H1 (cell line): ENCODE data around the gene THAP5. TPM values are rescaled to one million over a fixed set of nuclear protein-coding genes. Genes with fewer than 3 reads are reported as not detected.

Experiments
- CTCF ChIA-PET: fragments of 300-600 bp; sonication (Branson Sonifier 250); formaldehyde crosslinking; loops from one replicate; lab custom pipeline; 2021; ENCODE audit not compliant: partially characterized antibody; lab: Charles Lee
- POLR2A ChIA-PET: fragments of 300-600 bp; sonication (Branson Sonifier 250); formaldehyde crosslinking; loops from one replicate; lab custom pipeline; 2021; ENCODE audit warnings: inconsistent platforms; ENCODE audit not compliant: partially characterized antibody; lab: Charles Lee
- DNase-seq, 2 experiments: peaks; one replicate each; pipeline versions ENCODE4 v3.0.0 to v3.0.0-alpha.2; 2010 to 2022; ENCODE audit warnings: low spot score in 2 of 2, low read depth in 1 of 2, mixed read lengths in 1 of 2
- FAIRE-seq: peaks from 2 replicates; lab custom pipeline; 2011; peaks lifted over from hg19 to GRCh38; lab: Jason Lieb, UNC
- H2AFZ ChIP-seq: 2 replicates; pipeline ENCODE4 v1.8.1; 2012; ENCODE audit warnings: low read length, inconsistent platforms
- H2AK5ac ChIP-seq: 2 replicates; pipeline ENCODE4 v1.6.1; 2013; ENCODE audit warnings: low read depth, low read length
- H2BK120ac ChIP-seq: replicated peaks from 2 replicates; pipeline ENCODE3; 2013; ENCODE audit warnings: low read depth, low read length, inconsistent platforms
- H2BK12ac ChIP-seq: 2 replicates; pipeline ENCODE4 v1.6.1; 2013; ENCODE audit warnings: low read depth, low read length
- H2BK15ac ChIP-seq: 2 replicates; pipeline ENCODE4 v1.6.1; 2013; ENCODE audit warnings: low read length
- H2BK20ac ChIP-seq: 2 replicates; pipeline ENCODE4 v1.6.1; 2013; ENCODE audit warnings: low read length
- H2BK5ac ChIP-seq: 2 replicates; pipeline ENCODE4 v1.6.1; 2013; ENCODE audit warnings: low read depth, low read length
- H3K14ac ChIP-seq: 2 replicates; pipeline ENCODE4 v1.6.1; 2013; ENCODE audit warnings: inconsistent platforms; ENCODE audit not compliant: insufficient read length
- H3K18ac ChIP-seq: 2 replicates; pipeline ENCODE4 v1.6.1; 2013; ENCODE audit warnings: low read length; ENCODE audit errors: extremely low read depth
- H3K23ac ChIP-seq: 2 replicates; pipeline ENCODE4 v1.6.1; 2013; ENCODE audit warnings: inconsistent platforms; ENCODE audit not compliant: insufficient read length
- H3K23me2 ChIP-seq: 2 replicates; pipeline ENCODE4 v1.6.1; 2013; ENCODE audit warnings: low read depth, low read length
- H3K27ac ChIP-seq: 2 replicates; pipeline ENCODE4 v1.6.1; 2011; ENCODE audit warnings: low read depth, low read length, inconsistent platforms
- H3K27me3 ChIP-seq, 4 experiments: replicated peaks in 1 of 4; 1 replicate in 1 of 4; 2 replicates in 3 of 4; pipeline versions ENCODE4 v1.6.1 to v1.8.1; 2011 to 2013; ENCODE audit warnings: low read length in 3 of 4, mild to moderate bottlenecking in 3 of 4, inconsistent platforms in 2 of 4, mixed read lengths in 2 of 4, moderate library complexity in 1 of 4; ENCODE audit not compliant: control insufficient read depth in 3 of 4, insufficient read depth in 3 of 4; ENCODE audit errors: extremely low read depth in 1 of 4
- H3K36me3 ChIP-seq, 4 experiments: 2 replicates each; pipeline versions ENCODE4 v1.6.1 to v1.8.1; 2011 to 2013; ENCODE audit warnings: mild to moderate bottlenecking in 4 of 4, low read length in 3 of 4, moderate library complexity in 2 of 4, control low read depth in 1 of 4, inconsistent platforms in 1 of 4; ENCODE audit not compliant: insufficient read depth in 4 of 4, control insufficient read depth in 2 of 4
- H3K4ac ChIP-seq: replicated peaks from 2 replicates; pipeline ENCODE3; 2013; ENCODE audit warnings: low read length, low read depth, mixed read lengths, inconsistent platforms; ENCODE audit not compliant: insufficient read length
- H3K4me1 ChIP-seq, 4 experiments: replicated peaks in 1 of 4; 1 replicate in 1 of 4; 2 replicates in 3 of 4; pipeline versions ENCODE4 v1.6.1 to v1.8.1; 2011 to 2013; ENCODE audit warnings: low read length in 3 of 4, inconsistent platforms in 2 of 4, mixed read lengths in 1 of 4; ENCODE audit not compliant: insufficient read depth in 4 of 4, control insufficient read depth in 3 of 4
- H3K4me2 ChIP-seq, 2 experiments: 2 replicates each; pipeline versions ENCODE4 v1.6.1 to v1.8.1; 2011 to 2013; ENCODE audit warnings: low read depth in 2 of 2, low read length in 2 of 2, control low read depth in 1 of 2, inconsistent platforms in 1 of 2, mild to moderate bottlenecking in 1 of 2; ENCODE audit not compliant: insufficient read depth in 1 of 2
- H3K4me3 ChIP-seq, 4 experiments: fragments of 200-600, 300-600 bp in 1 of 4; sonication (generic), shearing (Covaris generic), sonication (Bioruptor Twin) in 1 of 4; 2 replicates each; pipeline versions ENCODE4 v1.5.1 to v1.8.1; 2011 to 2016; ENCODE audit warnings: low read length in 4 of 4, low read depth in 3 of 4, control low read depth in 2 of 4, inconsistent platforms in 2 of 4, mild to moderate bottlenecking in 2 of 4, mixed read lengths in 1 of 4, moderate library complexity in 1 of 4; ENCODE audit not compliant: insufficient read depth in 2 of 4; ENCODE audit errors: extremely low read depth in 1 of 4
- H3K56ac ChIP-seq: replicated peaks from 2 replicates; pipeline ENCODE3; 2013; ENCODE audit warnings: low read depth, mild to moderate bottlenecking, mixed read lengths, low read length, inconsistent platforms; ENCODE audit not compliant: insufficient read length
- H3K79me1 ChIP-seq: 2 replicates; pipeline ENCODE4 v1.6.1; 2013; ENCODE audit warnings: low read depth, low read length, control low read depth
- H3K79me2 ChIP-seq, 2 experiments: 2 replicates each; pipeline versions ENCODE4 v1.6.1 to v1.8.1; 2012 to 2013; ENCODE audit warnings: low read length in 2 of 2, mild to moderate bottlenecking in 2 of 2, inconsistent platforms in 1 of 2; ENCODE audit not compliant: insufficient read depth in 2 of 2, control insufficient read depth in 1 of 2
- H3K9ac ChIP-seq, 4 experiments: replicated peaks in 1 of 4; 1 replicate in 1 of 4; 2 replicates in 3 of 4; pipeline versions ENCODE4 v1.6.1 to v1.8.1; 2011 to 2013; ENCODE audit warnings: low read depth in 3 of 4, low read length in 3 of 4, control low read depth in 2 of 4, mild to moderate bottlenecking in 2 of 4, moderate library complexity in 2 of 4, inconsistent platforms in 1 of 4; ENCODE audit errors: extremely low read depth in 1 of 4
- H3K9me3 ChIP-seq, 2 experiments: 2 replicates each; pipeline versions ENCODE4 v1.6.1 to v1.8.1; 2012 to 2013; ENCODE audit warnings: mild to moderate bottlenecking in 2 of 2, moderate library complexity in 2 of 2, control low read depth in 1 of 2, inconsistent platforms in 1 of 2, low read depth in 1 of 2, low read length in 1 of 2, mixed read lengths in 1 of 2; ENCODE audit not compliant: insufficient read depth in 2 of 2
- H4K20me1 ChIP-seq, 2 experiments: replicated peaks in 1 of 2; 2 replicates each; pipeline versions ENCODE3 to v1.8.1; 2011 to 2013; ENCODE audit warnings: inconsistent platforms in 2 of 2, low read length in 2 of 2, mild to moderate bottlenecking in 1 of 2; ENCODE audit not compliant: insufficient read depth in 2 of 2, control insufficient read depth in 1 of 2
- H4K5ac ChIP-seq: 2 replicates; pipeline ENCODE4 v1.6.1; 2013; ENCODE audit warnings: low read length, low read depth, mixed read lengths, inconsistent platforms; ENCODE audit not compliant: insufficient read length
- H4K8ac ChIP-seq: 2 replicates; pipeline ENCODE4 v1.8.0; 2013; ENCODE audit warnings: mild to moderate bottlenecking, moderate library complexity, low read length, inconsistent platforms; ENCODE audit not compliant: insufficient read depth; ENCODE audit errors: extremely low read depth
- H4K91ac ChIP-seq: replicated peaks from 2 replicates; pipeline ENCODE3; 2013; ENCODE audit warnings: low read length, mixed read lengths, inconsistent platforms; ENCODE audit not compliant: insufficient read length
- BRCA1 ChIP-seq: IDR thresholded peaks from 2 replicates; pipeline ENCODE4 v1.6.1; 2012; ENCODE audit warnings: low read depth, low read length, improper control_type of control experiment
- HDAC6 ChIP-seq: IDR thresholded peaks from one replicate; pipeline ENCODE4 v1.7.1; 2012; ENCODE audit warnings: low read depth, mild to moderate bottlenecking, inconsistent platforms, low read length, moderate library complexity
- MAFK ChIP-seq: IDR thresholded peaks from 2 replicates; pipeline ENCODE4 v1.6.1; 2012; ENCODE audit warnings: low read depth, mild to moderate bottlenecking, improper control_type of control experiment, low read length
- PHF8 ChIP-seq: fragments of 200-600 bp; sonication (generic); conservative IDR thresholded peaks from 2 replicates; pipeline ENCODE4 v1.7.1; 2012; ENCODE audit warnings: low read depth, mild to moderate bottlenecking, inconsistent platforms, low read length, moderate library complexity
- SIX5 ChIP-seq: IDR thresholded peaks from 2 replicates; pipeline ENCODE4 v1.6.1; 2011; ENCODE audit warnings: mild to moderate bottlenecking, low read depth, low read length
- SP4 ChIP-seq: IDR thresholded peaks from 2 replicates; pipeline ENCODE4 v1.6.1; 2012; ENCODE audit warnings: low read length, inconsistent platforms
- YY1 ChIP-seq: IDR thresholded peaks from 2 replicates; pipeline ENCODE4 v1.6.1; 2011; ENCODE audit warnings: low read depth, mild to moderate bottlenecking, low read length
- WGBS, 2 experiments: shearing (Covaris generic) in 1 of 2; methylation state at CpG; one replicate each; pipeline versions ENCODE4 v1.1.6 to v1.1.7; 2013 to 2015; ENCODE audit warnings: low lambda C conversion rate in 2 of 2, mixed read lengths in 2 of 2, inconsistent platforms in 1 of 2, low coverage in 1 of 2, missing lambda C conversion rate in 1 of 2; ENCODE audit not compliant: insufficient replicate concordance in 2 of 2, insufficient coverage in 1 of 2, insufficient read length in 1 of 2; ENCODE audit errors: extremely low coverage in 1 of 2, missing lambda C conversion rate in 1 of 2; 5-methylcytosine and 5-hydroxymethylcytosine counted together
- polyA plus RNA-seq, 7 experiments: library from polyadenylated mRNA; depleted of rRNA in 3 of 7; stranded (reverse) in 5 of 7; unstranded in 2 of 7; fragments of >200 nt in 5 of 7; fragments of 200-250 nt in 2 of 7; gene quantifications; 1 replicate in 5 of 7; 2 replicates in 1 of 7; 4 replicates in 1 of 7; pipeline versions ENCODE4 v1.2.1 to v1.2.3, GENCODE V29; 2011 to 2013; ENCODE audit warnings: missing spikeins in 2 of 7, mixed read lengths in 2 of 7
- total RNA-seq: library from RNA; stranded (reverse); fragmentation: NEBNext Ultra II Directional; extraction: Animal tissue kit (Norgen Biotek cat#: 25700); gene quantifications from 2 replicates; pipeline ENCODE4 v1.2.1, GENCODE V29; 2021

THAP5 gene
- total and polyA plus RNA-seq, 2 of the 8 experiments (the other 6 are each of a cell fraction or from before 2014, with no cell fraction given): 3.9 to 24.2 TPM

DNA sequence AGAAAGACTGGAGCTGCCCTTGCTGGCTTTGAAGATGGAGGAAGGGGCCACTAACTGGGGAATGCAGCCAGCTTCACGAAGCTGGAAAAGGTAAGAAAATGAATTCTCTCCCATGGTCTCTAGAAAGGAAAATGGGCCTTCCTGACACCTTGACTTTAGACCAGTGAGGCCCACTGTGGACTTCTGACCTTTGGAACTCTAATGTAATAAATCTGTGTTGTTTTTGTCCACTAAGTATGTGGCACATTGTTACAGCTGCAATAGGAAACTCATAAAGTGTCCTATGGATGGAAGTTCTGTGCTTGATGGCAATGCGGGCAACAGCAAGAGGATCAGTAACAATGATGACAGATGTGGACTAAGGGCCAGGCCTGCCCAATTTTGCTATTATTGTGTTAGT is 21.1 kb upstream of the THAP5 start:
- Histone ChIP-seq H3K9ac (no peak overlapping the region), H3K4me1 (peaks cover 0 to 8% (median 3%) of the 10 kb centered on the region in 4 experiments; a peak in 4 of 7 replicates), H3K23me2 (no peaks in the 10 kb centered on the region), H3K27ac (no peak overlapping the region), H3K4me2 (no peak overlapping the region), H4K8ac (no peak overlapping the region), H2BK120ac (no peak overlapping the region), H3K4me3 (no peak overlapping the region), H3K79me2 (no peaks in the 10 kb centered on the region), H2BK12ac (no peak overlapping the region), H3K23ac (no peak overlapping the region), H4K20me1 (no peaks in the 10 kb centered on the region), H3K36me3 (no peaks in the 10 kb centered on the region), H2BK5ac (no peak overlapping the region), H4K91ac (no peak overlapping the region), H3K4ac (no peak overlapping the region), H3K14ac (no peak overlapping the region), H3K18ac (no peak overlapping the region), H3K27me3 (no peaks in the 10 kb centered on the region), H2AFZ (no peak overlapping the region), H4K5ac (no peak overlapping the region), H3K56ac (no peak overlapping the region), H2BK15ac (no peak overlapping the region), H3K9me3 (no peaks in the 10 kb centered on the region), H2BK20ac (no peak overlapping the region), H2AK5ac (no peak overlapping the region), H3K79me1 (no peaks in the 10 kb centered on the region)
- WGBS, 2 experiments: 85% methylated on average over 2 of the region's 2 CpGs; no CpG with 5 or more reads in 1 of the 2 experiments
- ChIA-PET POLR2A (interaction anchor here (1.7 kb wide), 1 partner anchor 9 kb away, joined by 6 read pairs; no protein-coding TSS in a partner anchor), CTCF (no interaction called here)
- DNase-seq: no peak
- no peak for FAIRE-seq
- no peak for TF ChIP-seq HDAC6
- TF ChIP-seq MAFK: no peak
- no peak for TF ChIP-seq SIX5
- no peak for TF ChIP-seq YY1
- no peak for TF ChIP-seq BRCA1
- TF ChIP-seq SP4: no peak
- no peak for TF ChIP-seq PHF8
